K562 (cell line): Measurements from ENCODE around the gene ZRANB1. TPM values are rescaled to one million over a fixed set of nuclear protein-coding genes. Genes with fewer than 3 reads are reported as not detected.

Experiments
- ATAC-seq: fragments of 200-7000 bp; cut with Tn5 transposase; 3 replicates; pipeline ENCODE4 v1.9.1; 2020; ENCODE audit warnings: moderate library complexity
- BruUV-seq: library from RNA; stranded (reverse); fragments of 400-500 nt; replicated peaks from 2 replicates; lab custom pipeline; 2021; lab: Mats Ljungman, UMichigan
- CTCF ChIA-PET: fragments of 300-600 bp; formaldehyde crosslinking; extraction: SDS; loops from one replicate; lab custom pipeline; 2021; ENCODE audit warnings: low intra/inter-chr PET ratio; lab: Yijun Ruan, JAX
- POLR2A ChIA-PET: fragments of 300-600, 350-650 bp; sonication (Branson Sonifier 250); formaldehyde crosslinking; extraction: SDS; loops from one replicate; lab custom pipeline; 2021; ENCODE audit warnings: antibody characterized with exemption, inconsistent platforms; lab: Yijun Ruan, JAX
- DNase-seq, 4 experiments: peaks; one replicate each; pipeline versions ENCODE4 v3.0.0 to v3.0.0-alpha.2; 2011 to 2018; ENCODE audit warnings: low spot score in 3 of 4, mixed read lengths in 3 of 4; ENCODE audit errors: extremely low read depth in 1 of 4
- FAIRE-seq: peaks from 2 replicates; lab custom pipeline; 2011; peaks lifted over from hg19 to GRCh38; lab: Jason Lieb, UNC
- H2AFZ ChIP-seq: 2 replicates; pipeline ENCODE4 v1.6.0; 2011; ENCODE audit warnings: low read depth, low read length, control low read depth, inconsistent platforms
- H3K27ac ChIP-seq: fragments of 200-600 bp; 3 replicates; pipeline ENCODE4 v1.8.0; 2011; ENCODE audit warnings: low read depth, mild to moderate bottlenecking, control low read depth, inconsistent platforms, low read length, moderate library complexity, mixed read lengths; ENCODE audit errors: extremely low read depth
- H3K27me3 ChIP-seq, 2 experiments: fragments of 300-600 bp in 1 of 2; 2 replicates in 1 of 2; 3 replicates in 1 of 2; pipeline versions ENCODE4 v1.6.0 to v1.8.0; 2011; ENCODE audit warnings: inconsistent platforms in 2 of 2, low read length in 2 of 2, mild to moderate bottlenecking in 1 of 2, mixed read lengths in 1 of 2, moderate library complexity in 1 of 2; ENCODE audit not compliant: control insufficient read depth in 2 of 2, insufficient read depth in 2 of 2
- H3K36me3 ChIP-seq: fragments of 300-600 bp; 3 replicates; pipeline ENCODE4 v1.8.0; 2011; ENCODE audit warnings: mild to moderate bottlenecking, low read length, inconsistent platforms; ENCODE audit not compliant: control insufficient read depth, insufficient read depth
- H3K4me1 ChIP-seq, 2 experiments: fragments of 200-600 bp in 1 of 2; replicated peaks in 1 of 2; 2 replicates in 1 of 2; 3 replicates in 1 of 2; pipeline versions ENCODE4 v1.5.1 to v1.8.0; 2011; ENCODE audit warnings: inconsistent platforms in 2 of 2, low read length in 2 of 2, mild to moderate bottlenecking in 1 of 2, mixed read lengths in 1 of 2, moderate library complexity in 1 of 2; ENCODE audit not compliant: control insufficient read depth in 2 of 2, insufficient read depth in 2 of 2
- H3K4me2 ChIP-seq: 2 replicates; pipeline ENCODE4 v1.6.1; 2011; ENCODE audit warnings: low read length, control low read depth, inconsistent platforms, mixed read lengths; ENCODE audit not compliant: insufficient read depth
- H3K4me3 ChIP-seq: fragments of 200-600 bp; sonication (generic), shearing (Covaris generic); 2 replicates; pipeline ENCODE4 v1.5.1; 2016; ENCODE audit warnings: control low read depth, inconsistent platforms
- H3K79me2 ChIP-seq: fragments of 200-600 bp; 3 replicates; pipeline ENCODE4 v1.8.0; 2011; ENCODE audit warnings: low read length, inconsistent platforms; ENCODE audit not compliant: control insufficient read depth, insufficient read depth
- H3K9ac ChIP-seq, 2 experiments: 2 replicates each; pipeline versions ENCODE4 v1.6.0 to v1.6.1; 2011; ENCODE audit warnings: low read depth in 2 of 2, low read length in 2 of 2, control low read depth in 1 of 2, inconsistent platforms in 1 of 2, mild to moderate bottlenecking in 1 of 2, mixed read lengths in 1 of 2; ENCODE audit not compliant: insufficient read depth in 1 of 2
- H3K9me1 ChIP-seq: one replicate; pipeline ENCODE4 v1.6.0; 2011; ENCODE audit warnings: inconsistent platforms, mild to moderate bottlenecking, low read length, moderate library complexity; ENCODE audit not compliant: control insufficient read depth, insufficient read depth
- H3K9me3 ChIP-seq: replicated peaks from 2 replicates; pipeline ENCODE4 v1.5.1; 2011; ENCODE audit warnings: low read depth, low read length, inconsistent platforms; ENCODE audit not compliant: control insufficient read depth, insufficient read depth
- H4K20me1 ChIP-seq: replicated peaks from 2 replicates; pipeline ENCODE4 v1.6.1; 2011; ENCODE audit warnings: low read length, inconsistent platforms, mixed read lengths; ENCODE audit not compliant: control insufficient read depth, insufficient read depth
- FOXK1 ChIP-seq: sonication (generic); formaldehyde crosslinking; IDR thresholded peaks from 2 replicates; pipeline ENCODE4 v1.8.0; 2022; ENCODE audit warnings: missing genetic modification reagents, mild to moderate bottlenecking, borderline replicate concordance
- JUN ChIP-seq, 2 experiments: sonication (generic) in 1 of 2; formaldehyde crosslinking in 1 of 2; IDR thresholded peaks; 2 replicates each; pipeline versions ENCODE4 v1.6.1 to v1.8.0; 2012 to 2022; ENCODE audit warnings: borderline replicate concordance in 2 of 2, mild to moderate bottlenecking in 2 of 2, improper control_type of control experiment in 1 of 2, low read depth in 1 of 2, low read length in 1 of 2, missing genetic modification reagents in 1 of 2
- NFE2 ChIP-seq: IDR thresholded peaks from 2 replicates; pipeline ENCODE4 v1.6.1; 2014; ENCODE audit warnings: antibody characterized with exemption, low read depth
- OTX1 ChIP-seq: fragments of 450-650 bp; formaldehyde crosslinking; IDR thresholded peaks from 2 replicates; pipeline ENCODE4 v1.4.0; 2022; ENCODE audit warnings: mild to moderate bottlenecking
- SAP30 ChIP-seq: fragments of 200-600 bp; sonication (generic); IDR thresholded peaks from 2 replicates; pipeline ENCODE4 v1.6.1; 2012; ENCODE audit warnings: borderline replicate concordance, low read depth, mild to moderate bottlenecking, moderate library complexity, low read length, control low read depth, inconsistent platforms; ENCODE audit not compliant: insufficient read depth, poor library complexity, severe bottlenecking
- SIN3A ChIP-seq, 2 experiments: fragments of 150-350 bp in 1 of 2; IDR thresholded peaks; 2 replicates each; pipeline ENCODE4 v1.6.1; 2011 to 2016; ENCODE audit warnings: borderline replicate concordance in 2 of 2, low read depth in 2 of 2, low read length in 2 of 2, mild to moderate bottlenecking in 2 of 2, moderate library complexity in 2 of 2; ENCODE audit not compliant: control insufficient read depth in 1 of 2
- XRCC4 ChIP-seq: IDR thresholded peaks from one replicate; pipeline ENCODE4 v1.6.1; 2011; ENCODE audit not compliant: insufficient read depth, insufficient read length; ENCODE audit errors: extremely low read depth
- ZNF41 ChIP-seq: fragments of 250-450 bp; sonication (Bioruptor Pico); conservative IDR thresholded peaks from 2 replicates; pipeline ENCODE4 v1.4.0; 2020; ENCODE audit warnings: mild to moderate bottlenecking
- ZNF778 ChIP-seq: fragments of 450-650 bp; formaldehyde crosslinking; IDR thresholded peaks from 2 replicates; pipeline ENCODE4 v1.4.0; 2020; ENCODE audit warnings: mild to moderate bottlenecking, moderate library complexity
- WGBS: fragments of 100-300 bp; shearing (Covaris generic); methylation state at CpG from one replicate; pipeline ENCODE4 v1.1.6; 2016; ENCODE audit warnings: low coverage, mixed read lengths; ENCODE audit not compliant: insufficient coverage; ENCODE audit errors: missing lambda C conversion rate; 5-methylcytosine and 5-hydroxymethylcytosine counted together
- in situ Hi-C: fragments of 300-500 bp; cut with MboI; formaldehyde crosslinking; loops from 4 replicates; pipeline ENCODE4 v1.15.0; 2018; ENCODE audit warnings: inconsistent platforms, mixed read lengths
- intact Hi-C: fragments of 100-400 bp; cut with micrococcal nuclease; formaldehyde crosslinking; loops from 2 replicates; pipeline ENCODE4 v1.14.2; 2022
- polyA plus RNA-seq, 8 experiments: library from polyadenylated mRNA; depleted of rRNA in 4 of 8; stranded (reverse) in 5 of 8; unstranded in 3 of 8; fragments of >200 nt; fragmentation: Nextera tagmentation in 2 of 8; fragmentation: Illumina TruSeq in 1 of 8; extraction: Ambion mirVana in 2 of 8; extraction: Trizol in 1 of 8; gene quantifications; 2 replicates each; pipeline versions ENCODE4 v1.2.1 to v1.2.3, GENCODE V29; 2011 to 2014; ENCODE audit warnings: inconsistent platforms in 1 of 8, missing spikeins in 1 of 8
- total RNA-seq, 7 experiments: library from RNA; depleted of rRNA in 6 of 7; stranded (reverse); fragments of >200 nt in 6 of 7; fragmentation: Illumina TruSeq in 2 of 7; extraction: Trizol in 2 of 7; gene quantifications; 2 replicates each; pipeline versions ENCODE4 v1.2.1 to v1.2.3, GENCODE V29; 2011 to 2021; ENCODE audit warnings: low replicate concordance in 1 of 7
- TF ChIP-seq, protein P1 (sequence below): fragments of 250-450 bp; sonication (Bioruptor Pico); IDR thresholded peaks from 2 replicates; pipeline ENCODE4 v1.5.0; 2021; ENCODE audit warnings: mild to moderate bottlenecking, borderline replicate concordance

ZRANB1 gene
- total and polyA plus RNA-seq, 9 of the 15 experiments (the other 6 are each of a cell fraction or from before 2014, with no cell fraction given) = 0.07 to 1.1 (median 0.64) TPM

GRCh38 chr10:125020386-125020785 is 78.5 kb downstream of the ZRANB1 start:
- BruUV-seq = no TSS peak
- TF ChIP-seq SAP30 (no peak), ZNF41 (CRISPR knock-in tag) (no peak), XRCC4 (no peak), JUN (IDR thresholded peaks at IDR 0.05; ENCODE audit: borderline replicate concordance, low read depth, low read length) (no peak), JUN (CRISPR knock-in tag; IDR thresholded peaks at IDR 0.05; ENCODE audit: borderline replicate concordance) (no peak), ZNF778 (CRISPR knock-in tag) (no peak), FOXK1 (CRISPR knock-in tag) (no peak), SIN3A (IDR thresholded peaks at IDR 0.05; ENCODE audit: borderline replicate concordance in 2 of 2, control insufficient read depth in 1 of 2, low read depth in 2 of 2, low read length in 2 of 2) (no peak), OTX1 (CRISPR knock-in tag) (no peak), NFE2 (no peak)
- TF ChIP-seq, protein P1, sequence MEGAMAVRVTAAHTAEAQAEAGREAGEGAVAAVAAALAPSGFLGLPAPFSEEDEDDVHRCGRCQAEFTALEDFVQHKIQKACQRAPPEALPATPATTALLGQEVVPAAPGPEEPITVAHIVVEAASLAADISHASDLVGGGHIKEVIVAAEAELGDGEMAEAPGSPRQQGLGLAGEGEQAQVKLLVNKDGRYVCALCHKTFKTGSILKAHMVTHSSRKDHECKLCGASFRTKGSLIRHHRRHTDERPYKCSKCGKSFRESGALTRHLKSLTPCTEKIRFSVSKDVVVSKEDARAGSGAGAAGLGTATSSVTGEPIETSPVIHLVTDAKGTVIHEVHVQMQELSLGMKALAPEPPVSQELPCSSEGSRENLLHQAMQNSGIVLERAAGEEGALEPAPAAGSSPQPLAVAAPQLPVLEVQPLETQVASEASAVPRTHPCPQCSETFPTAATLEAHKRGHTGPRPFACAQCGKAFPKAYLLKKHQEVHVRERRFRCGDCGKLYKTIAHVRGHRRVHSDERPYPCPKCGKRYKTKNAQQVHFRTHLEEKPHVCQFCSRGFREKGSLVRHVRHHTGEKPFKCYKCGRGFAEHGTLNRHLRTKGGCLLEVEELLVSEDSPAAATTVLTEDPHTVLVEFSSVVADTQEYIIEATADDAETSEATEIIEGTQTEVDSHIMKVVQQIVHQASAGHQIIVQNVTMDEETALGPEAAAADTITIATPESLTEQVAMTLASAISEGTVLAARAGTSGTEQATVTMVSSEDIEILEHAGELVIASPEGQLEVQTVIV = no peak
- ChIA-PET CTCF (no interaction called here), POLR2A (no interaction called here)
- H3K4me2 ChIP-seq = no peak overlapping the region
- H3K27ac ChIP-seq = no peak overlapping the region
- H3K9me1 ChIP-seq = no peaks in the 10 kb centered on the region
- DNase-seq (no peak), FAIRE-seq (no peak), ATAC-seq (no peak)
- no peaks in the 10 kb centered on the region for H3K79me2 ChIP-seq
- H4K20me1 ChIP-seq = no peaks in the 10 kb centered on the region
- no peak overlapping the region for H3K9ac ChIP-seq
- H2AFZ ChIP-seq = no peak overlapping the region
- in situ Hi-C loops (no loop called here), intact Hi-C loops (no loop called here)
- no peak overlapping the region for H3K4me3 ChIP-seq
- no peaks in the 10 kb centered on the region for H3K9me3 ChIP-seq
- H3K4me1 ChIP-seq = no peaks in the 10 kb centered on the region
- no peaks in the 10 kb centered on the region for H3K36me3 ChIP-seq
- WGBS = no CpG with 5 or more reads among the region's 17 CpGs
- H3K27me3 ChIP-seq = no peaks in the 10 kb centered on the region
